Chondrocyte (in vitro differentiated cells): ENCODE measurements around the gene SGCG. TPM values are rescaled to one million over a fixed set of nuclear protein-coding genes. Genes with fewer than 3 reads are reported as not detected.
"Not testable (repeated sequence)": the region's sequence is repeated elsewhere in the genome, so short reads cannot be mapped to it uniquely, and the experiment has no call there.

Experiments
- DNase-seq: peaks from one replicate; pipeline ENCODE4 v3.0.0; 2021; ENCODE audit warnings: mixed read lengths, low spot score
- H3K27ac Mint-ChIP-seq: one replicate; pipeline ENCODE4 v1.8.0; 2021; ENCODE audit warnings: mild to moderate bottlenecking, moderate library complexity, mixed read lengths; ENCODE audit not compliant: unreplicated experiment
- H3K27me3 Mint-ChIP-seq: 2 replicates; pipeline ENCODE4 v1.8.0; 2021; ENCODE audit warnings: low read depth, mixed read lengths
- H3K36me3 Mint-ChIP-seq: 2 replicates; pipeline ENCODE4 v1.8.0; 2021; ENCODE audit warnings: low read depth, mixed read lengths
- H3K4me1 Mint-ChIP-seq: 2 replicates; pipeline ENCODE4 v1.8.0; 2021; ENCODE audit warnings: low read depth, mild to moderate bottlenecking, mixed read lengths
- H3K4me3 Mint-ChIP-seq: one replicate; pipeline ENCODE4 v1.8.0; 2021; ENCODE audit warnings: mild to moderate bottlenecking, moderate library complexity, mixed read lengths; ENCODE audit not compliant: unreplicated experiment
- H3K9me3 Mint-ChIP-seq: 2 replicates; pipeline ENCODE4 v1.8.0; 2021; ENCODE audit warnings: low read depth, mixed read lengths
- CTCF ChIP-seq: fragments of 200-600 bp; sonication (generic); IDR thresholded peaks from 2 replicates; pipeline ENCODE4 v1.5.0; 2021; ENCODE audit warnings: antibody characterized with exemption, mild to moderate bottlenecking, moderate library complexity
- long read RNA-seq: library from polyadenylated mRNA; stranded (forward); transcript quantifications from one replicate; pipeline ENCODE4 v2.0.0, GENCODE V29; 2021
- total RNA-seq: library from RNA; stranded (reverse); gene quantifications from 3 replicates; pipeline ENCODE4 v1.2.1, GENCODE V29; 2021

SGCG gene
- 7.1 to 12.8 TPM (median 12.7 TPM) in 3 replicates for total RNA-seq
- long read RNA-seq, partial matches to known transcripts: 0 of 26 reads
- long read RNA-seq, other reads (novel, unspliced or antisense): 24 of 26 reads

- H3K27me3 Mint-ChIP-seq: no peaks in the 10 kb centered on the region
- no peaks in the 10 kb centered on the region for H3K36me3 Mint-ChIP-seq
- no peak for DNase-seq
- no peaks in the 10 kb centered on the region for H3K9me3 Mint-ChIP-seq
- H3K4me1 Mint-ChIP-seq: peaks cover 16% of the 10 kb centered on the region
- H3K27ac Mint-ChIP-seq: peak within 1 kb of the TSS; percentile 82
- TF ChIP-seq CTCF: no peak
- no peak within 1 kb of the TSS for H3K4me3 Mint-ChIP-seq
These were observed at the start of gene SGCG for GRCh38 chr13:23180711-23181110. SGCG (plus strand) TSS chr13:23180979; CDS start chr13:23203695, 22,716 bp downstream.

- Mint-ChIP-seq H3K4me1 (no peaks in the 10 kb centered on the region), H3K27me3 (peaks cover 4% of the 10 kb centered on the region), H3K27ac (no peak overlapping the region), H3K36me3 (no peaks in the 10 kb centered on the region), H3K9me3 (no peaks in the 10 kb centered on the region), H3K4me3 (no peak overlapping the region)
- DNase-seq: no peak
- TF ChIP-seq CTCF: no peak
These were observed 46.2 kb upstream of the SGCG start for GRCh38 chr13:23134542-23134941.

DNA sequence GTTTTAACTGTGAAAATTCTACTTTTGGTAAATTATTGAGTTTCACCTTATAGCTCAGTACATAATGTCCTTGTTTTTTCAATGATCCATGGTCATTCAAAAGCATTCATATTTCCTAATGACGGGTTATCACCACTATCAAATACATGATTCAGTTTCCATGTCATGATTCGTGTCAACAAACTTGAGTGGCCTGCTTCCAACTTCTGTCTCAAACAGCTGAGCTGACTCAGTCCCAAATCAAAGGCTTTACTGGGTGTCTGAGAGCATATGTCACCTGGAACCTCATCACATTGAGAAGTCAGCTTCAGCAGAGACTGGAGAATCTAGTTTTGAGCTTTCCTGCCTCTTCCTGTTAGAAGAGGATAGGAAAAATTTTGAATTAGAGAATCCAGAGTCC, 40.3 kb upstream of the SGCG start:
- no peak for TF ChIP-seq CTCF

GRCh38 chr13:23141964-23142363, 38.8 kb upstream of the SGCG start:
- peaks cover 3% of the 10 kb centered on the region for H3K27me3 Mint-ChIP-seq

More for the DNA sequence above, 40.3 kb upstream of the SGCG start:
- Mint-ChIP-seq H3K27ac (no peak overlapping the region), H3K36me3 (no peaks in the 10 kb centered on the region), H3K27me3 (peaks cover 5% of the 10 kb centered on the region), H3K4me1 (no peaks in the 10 kb centered on the region), H3K9me3 (no peaks in the 10 kb centered on the region), H3K4me3 (no peak overlapping the region)
- DNase-seq: no peak

GRCh38 chr13:23142607-23143006, 38.2 kb upstream of the SGCG start:
- H3K27ac Mint-ChIP-seq, H3K4me3 Mint-ChIP-seq, H3K27me3 Mint-ChIP-seq, H3K36me3 Mint-ChIP-seq, H3K4me1 Mint-ChIP-seq, H3K9me3 Mint-ChIP-seq, DNase-seq: not testable (repeated sequence)

More at GRCh38 chr13:23141964-23142363, 38.8 kb upstream of the SGCG start:
- no peak for TF ChIP-seq CTCF
- no peak overlapping the region for H3K4me3 Mint-ChIP-seq
- peaks cover 5% of the 10 kb centered on the region for H3K4me1 Mint-ChIP-seq
- no peak overlapping the region for H3K27ac Mint-ChIP-seq
- no peak for DNase-seq
- no peaks in the 10 kb centered on the region for H3K9me3 Mint-ChIP-seq
- H3K36me3 Mint-ChIP-seq: no peaks in the 10 kb centered on the region

GRCh38 chr13:23144431-23144830, 36.3 kb upstream of the SGCG start:
- no peak for TF ChIP-seq CTCF
- Mint-ChIP-seq H3K27ac (no peak overlapping the region), H3K4me1 (peaks cover 8% of the 10 kb centered on the region), H3K9me3 (no peaks in the 10 kb centered on the region), H3K36me3 (no peaks in the 10 kb centered on the region), H3K4me3 (no peak overlapping the region), H3K27me3 (peaks cover 3% of the 10 kb centered on the region)
- DNase-seq: no peak
